GM08714 (cell line): ENCODE results near the gene IPO13.

Experiments used
- H3K4me3 ChIP-seq: fragments of 200-500 bp; sonication (Bioruptor generic); 2 replicates; pipeline ENCODE4 v1.5.1; 2014; ENCODE audit warnings: mild to moderate bottlenecking, low read length, inconsistent platforms
- ZNF274 ChIP-seq: IDR thresholded peaks from 2 replicates; pipeline ENCODE4 v1.6.1; 2012; ENCODE audit warnings: mild to moderate bottlenecking, low read depth, low read length

The IPO13 gene

DNA sequence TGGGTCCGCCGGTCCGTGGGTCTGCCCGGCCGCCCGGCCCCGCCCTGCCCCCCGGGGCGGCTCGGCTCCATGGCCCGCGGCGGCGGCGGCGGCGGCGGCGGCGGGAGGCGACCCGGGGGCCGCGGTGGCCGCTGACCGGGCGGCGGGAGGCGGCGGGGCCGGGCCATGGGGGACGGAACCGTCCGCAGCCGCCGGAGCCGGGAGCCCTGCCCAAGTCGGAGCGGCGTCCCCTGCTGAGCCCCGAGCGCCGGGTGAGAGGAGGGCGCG is 32.4 kb downstream of the IPO13 start:
- TF ChIP-seq ZNF274: no peak

GRCh38 chr1:43979528-43980254 is 32.9 kb downstream of the IPO13 start:
- peak overlapping the region; percentile 62 for H3K4me3 ChIP-seq
- TF ChIP-seq ZNF274: no peak

More for the DNA sequence above, 32.4 kb downstream of the IPO13 start:
- peak overlapping the region; percentile 62 for H3K4me3 ChIP-seq

DNA sequence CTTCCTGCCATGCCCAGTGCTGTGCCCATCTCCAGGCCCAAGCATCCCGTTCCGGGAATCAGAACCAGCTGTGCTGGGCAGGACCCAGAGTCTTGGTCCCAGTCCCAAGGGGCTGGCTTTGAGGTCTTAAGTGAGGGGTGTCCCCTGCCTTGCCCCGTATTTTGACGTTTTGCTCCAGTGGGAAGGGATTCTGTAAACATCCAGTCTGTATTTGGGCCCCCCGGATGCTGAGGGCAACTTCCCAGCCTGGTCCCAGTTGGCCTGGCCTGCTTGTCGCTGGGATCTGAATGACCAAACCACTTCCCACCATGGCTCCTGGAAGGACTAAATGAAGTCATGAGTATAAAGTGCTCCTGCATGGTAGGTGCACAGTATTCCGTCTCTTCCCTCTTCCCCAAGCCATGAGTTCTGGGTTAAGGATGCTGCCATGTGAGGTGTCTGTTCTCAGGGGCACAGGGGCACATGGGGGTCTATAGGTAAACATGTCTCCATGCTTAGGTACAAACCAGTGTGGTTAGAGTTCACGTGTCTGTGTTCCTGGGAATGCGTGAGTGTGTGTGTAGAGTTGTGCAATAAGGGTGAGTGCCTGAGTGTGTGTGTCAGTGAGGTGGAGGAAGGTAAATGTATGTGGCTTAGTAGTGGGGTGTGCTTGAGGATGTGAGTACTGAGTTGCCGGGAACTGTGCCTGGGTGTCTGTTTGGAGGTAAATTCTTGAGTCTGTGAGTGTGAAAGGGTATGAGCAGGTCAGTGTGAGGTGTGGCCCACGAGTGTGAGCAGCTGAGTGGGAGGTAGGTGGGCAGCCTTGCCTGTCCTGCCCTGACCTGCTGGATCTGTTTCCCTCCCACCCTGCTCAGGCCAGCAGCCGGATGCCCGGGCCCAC is 33.7 kb downstream of the IPO13 start:
- H3K4me3 ChIP-seq: peak overlapping the region; percentile 62; the same call in 1 of the 2 replicates
- TF ChIP-seq ZNF274: no peak

DNA sequence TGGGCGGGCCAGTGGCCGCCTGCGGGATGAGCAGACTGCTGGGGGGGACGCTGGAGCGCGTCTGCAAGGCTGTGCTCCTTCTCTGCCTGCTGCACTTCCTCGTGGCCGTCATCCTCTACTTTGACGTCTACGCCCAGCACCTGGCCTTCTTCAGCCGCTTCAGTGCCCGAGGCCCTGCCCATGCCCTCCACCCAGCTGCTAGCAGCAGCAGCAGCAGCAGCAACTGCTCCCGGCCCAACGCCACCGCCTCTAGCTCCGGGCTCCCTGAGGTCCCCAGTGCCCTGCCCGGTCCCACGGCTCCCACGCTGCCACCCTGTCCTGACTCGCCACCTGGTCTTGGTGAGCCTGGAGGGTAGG is 34.4 kb downstream of the IPO13 start:
- no peak overlapping the region; the same call in 1 of the 2 replicates for H3K4me3 ChIP-seq
- no peak for TF ChIP-seq ZNF274

- no peak for TF ChIP-seq ZNF274
- no peak overlapping the region for H3K4me3 ChIP-seq
These were observed 34.9 kb downstream of the IPO13 start for GRCh38 chr1:43981636-43982035.

DNA sequence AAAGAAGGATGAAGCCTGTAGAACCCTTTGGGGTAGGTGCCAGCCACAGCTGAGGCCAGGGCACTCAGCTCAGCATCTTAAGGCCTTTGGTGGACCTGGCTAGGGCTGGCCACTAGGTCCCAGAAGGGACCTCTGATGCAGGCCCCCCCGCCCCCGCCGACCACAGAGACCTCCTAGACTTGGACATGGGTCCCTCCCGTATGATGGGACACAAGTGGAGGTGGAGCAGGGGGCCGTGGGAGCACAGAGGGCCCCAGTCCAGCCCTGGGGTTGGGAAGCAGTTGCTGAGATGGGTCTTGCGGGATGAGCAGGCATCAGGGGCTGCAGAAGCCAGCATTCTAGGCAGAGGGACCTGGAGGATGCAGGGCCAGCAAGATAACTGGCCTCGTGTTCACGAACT is 35.5 kb downstream of the IPO13 start:
- no peak overlapping the region for H3K4me3 ChIP-seq
- TF ChIP-seq ZNF274: no peak

- no peak for TF ChIP-seq ZNF274
- no peak overlapping the region for H3K4me3 ChIP-seq
These were observed 36.1 kb downstream of the IPO13 start for GRCh38 chr1:43982808-43983207.

GRCh38 chr1:43983253-43983899 is 36.6 kb downstream of the IPO13 start:
- no peak for TF ChIP-seq ZNF274
- H3K4me3 ChIP-seq: no peak overlapping the region

DNA sequence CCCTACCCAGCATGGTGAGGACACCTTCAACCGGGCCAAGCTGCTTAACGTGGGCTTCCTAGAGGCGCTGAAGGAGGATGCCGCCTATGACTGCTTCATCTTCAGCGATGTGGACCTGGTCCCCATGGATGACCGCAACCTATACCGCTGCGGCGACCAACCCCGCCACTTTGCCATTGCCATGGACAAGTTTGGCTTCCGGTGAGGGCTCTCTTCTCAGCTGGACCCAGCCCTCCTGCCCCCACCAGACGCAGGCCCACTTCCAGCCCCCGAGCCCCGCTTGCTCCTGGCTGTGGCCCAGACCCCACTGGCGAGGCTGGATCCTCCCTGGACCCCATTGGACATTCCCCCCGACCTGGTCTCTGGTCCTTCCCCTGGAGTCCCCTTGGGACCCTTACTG is 38.1 kb downstream of the IPO13 start:
- H3K4me3 ChIP-seq: no peak overlapping the region
- TF ChIP-seq ZNF274: no peak

DNA sequence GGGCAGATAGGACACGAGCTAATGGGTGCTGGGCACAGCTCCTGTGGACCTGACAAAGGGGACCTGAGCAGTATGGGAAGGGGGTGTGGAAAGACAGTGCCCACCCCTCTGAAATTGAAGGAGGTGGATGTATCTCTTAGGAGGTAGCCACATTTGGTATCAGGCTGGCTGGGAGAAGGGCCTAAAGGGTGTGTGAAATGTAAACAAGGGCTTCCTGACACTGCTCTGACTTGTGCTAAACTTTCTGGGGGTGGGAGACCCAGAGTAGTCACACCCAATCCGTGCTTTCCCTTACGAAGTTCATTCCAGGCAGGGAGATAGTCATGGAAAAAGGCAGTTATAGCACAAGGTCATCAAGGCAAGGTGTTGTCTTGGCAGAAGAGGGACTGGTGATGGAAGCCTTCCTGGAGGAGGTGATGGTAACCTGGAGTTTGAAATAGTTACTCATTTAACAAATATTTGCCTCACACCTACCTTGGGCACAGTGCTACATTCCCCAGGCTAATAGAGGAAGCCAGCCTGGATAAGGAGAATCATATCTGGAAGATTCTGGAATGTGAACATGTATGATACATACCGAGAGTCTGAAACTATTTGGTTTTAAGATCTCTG is 39.3 kb downstream of the IPO13 start:
- H3K4me3 ChIP-seq: no peak overlapping the region
- no peak for TF ChIP-seq ZNF274

GRCh38 chr1:43986712-43987111 is 40.0 kb downstream of the IPO13 start:
- H3K4me3 ChIP-seq: no peak overlapping the region
- TF ChIP-seq ZNF274: no peak

DNA sequence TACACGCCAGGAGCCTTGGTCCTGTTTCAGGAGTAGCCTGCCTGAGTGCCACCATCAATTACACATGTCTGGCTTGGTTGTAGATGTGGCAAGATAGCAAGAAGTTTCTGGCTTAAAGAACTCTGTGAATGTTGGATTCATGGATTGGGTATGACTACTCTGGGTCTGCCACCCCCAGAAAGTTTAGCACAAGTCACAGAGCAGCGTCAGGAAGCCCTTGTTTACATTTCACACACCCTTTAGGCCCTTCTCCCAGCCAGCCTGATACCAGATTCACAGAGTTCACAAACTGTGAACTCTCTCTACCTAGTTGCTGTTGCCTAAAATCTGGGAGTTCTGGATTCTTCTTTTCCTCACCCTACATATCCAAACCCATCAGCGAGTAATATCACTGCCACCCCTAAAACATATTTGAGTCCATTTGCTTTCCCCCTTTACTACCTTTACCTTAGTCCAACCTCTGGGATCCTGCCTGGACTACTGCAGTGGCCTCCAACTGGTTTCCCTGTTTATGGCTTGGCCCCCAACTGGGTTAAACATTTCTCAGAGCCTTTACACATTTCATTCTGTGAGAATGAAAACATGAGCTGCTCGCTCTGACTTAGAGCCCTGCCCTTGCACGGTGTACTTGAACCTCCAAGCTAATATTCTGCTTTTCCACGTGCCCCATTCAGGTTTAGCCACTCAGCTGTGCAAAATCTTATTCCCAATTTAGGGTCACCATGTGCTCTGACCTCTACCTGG is 40.6 kb downstream of the IPO13 start:
- H3K4me3 ChIP-seq: no peak overlapping the region
- no peak for TF ChIP-seq ZNF274

DNA sequence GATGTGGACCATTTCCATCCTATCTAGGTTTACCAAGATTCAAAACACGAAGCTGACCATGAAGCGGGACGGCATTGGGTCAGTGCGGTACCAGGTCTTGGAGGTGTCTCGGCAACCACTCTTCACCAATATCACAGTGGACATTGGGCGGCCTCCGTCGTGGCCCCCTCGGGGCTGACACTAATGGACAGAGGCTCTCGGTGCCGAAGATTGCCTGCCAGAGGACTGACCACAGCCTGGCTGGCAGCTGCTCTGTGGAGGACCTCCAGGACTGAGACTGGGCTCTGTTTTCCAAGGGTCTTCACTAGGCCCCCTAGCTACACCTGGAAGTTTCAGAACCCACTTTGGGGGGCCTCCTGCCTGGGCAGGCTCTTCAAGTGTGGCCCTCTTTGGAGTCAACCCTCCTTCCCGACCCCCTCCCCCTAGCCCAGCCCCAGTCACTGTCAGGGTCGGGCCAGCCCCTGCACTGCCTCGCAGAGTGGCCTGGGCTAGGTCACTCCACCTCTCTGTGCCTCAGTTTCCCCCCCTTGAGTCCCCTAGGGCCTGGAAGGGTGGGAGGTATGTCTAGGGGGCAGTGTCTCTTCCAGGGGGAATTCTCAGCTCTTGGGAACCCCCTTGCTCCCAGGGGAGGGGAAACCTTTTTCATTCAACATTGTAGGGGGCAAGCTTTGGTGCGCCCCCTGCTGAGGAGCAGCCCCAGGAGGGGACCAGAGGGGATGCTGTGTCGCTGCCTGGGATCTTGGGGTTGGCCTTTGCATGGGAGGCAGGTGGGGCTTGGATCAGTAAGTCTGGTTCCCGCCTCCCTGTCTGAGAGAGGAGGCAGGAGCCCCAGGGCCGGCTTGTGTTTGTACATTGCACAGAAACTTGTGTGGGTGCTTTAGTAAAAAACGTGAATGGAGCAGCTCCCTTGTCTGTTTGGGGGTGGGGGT is 43.8 kb downstream of the IPO13 start:
- peak overlapping the region; percentile 73; the same call in 1 of the 2 replicates for H3K4me3 ChIP-seq
- no peak for TF ChIP-seq ZNF274
